Measurements from ENCODE around the gene WDR53.

The WDR53 gene

GRCh38 chr3:196547067-196547466 is 21.3 kb downstream of the WDR53 start:
- TF ChIP-seq CTCF (conservative IDR thresholded peaks at IDR 0.05; ENCODE audit: low read length) = no peak
- H3K4me3 ChIP-seq (ENCODE audit: low read length) = no peak overlapping the region
- no peak for DNase-seq (ENCODE audit: low read depth)

GRCh38 chr3:196546537-196546936 is 21.8 kb downstream of the WDR53 start:
- no peak for TF ChIP-seq CTCF (conservative IDR thresholded peaks at IDR 0.05; ENCODE audit: low read length)
- no peak for DNase-seq (ENCODE audit: low read depth)
- no peak overlapping the region for H3K4me3 ChIP-seq (ENCODE audit: low read length)

- TF ChIP-seq CTCF (conservative IDR thresholded peaks at IDR 0.05; ENCODE audit: low read length) = no peak
- no peak overlapping the region for H3K4me3 ChIP-seq (ENCODE audit: low read length)
Measured at GRCh38 chr3:196544491-196544992, 23.8 kb downstream of the WDR53 start.

GRCh38 chr3:196541684-196542445 is 26.5 kb downstream of the WDR53 start:
- TF ChIP-seq CTCF (conservative IDR thresholded peaks at IDR 0.05; ENCODE audit: low read length) = no peak
- no peak overlapping the region for H3K4me3 ChIP-seq (ENCODE audit: low read length)
- DNase-seq (ENCODE audit: low read depth) = no peak

More at GRCh38 chr3:196544491-196544992, 23.8 kb downstream of the WDR53 start:
- no peak for DNase-seq (ENCODE audit: low read depth)

- no peak overlapping the region for H3K4me3 ChIP-seq (ENCODE audit: low read length)
- peak; percentile 60 for TF ChIP-seq CTCF (conservative IDR thresholded peaks at IDR 0.05; ENCODE audit: low read length)
- DNase-seq (ENCODE audit: low read depth) = no peak
Measured at GRCh38 chr3:196537319-196537984, 30.9 kb downstream of the WDR53 start.

- DNase-seq (ENCODE audit: low read depth) = no peak
Measured at GRCh38 chr3:196533260-196533681, 35.1 kb downstream of the WDR53 start.

More at GRCh38 chr3:196533260-196533681, 35.1 kb downstream of the WDR53 start:
- H3K4me3 ChIP-seq (ENCODE audit: low read length) = no peak overlapping the region
- TF ChIP-seq CTCF (conservative IDR thresholded peaks at IDR 0.05; ENCODE audit: low read length) = no peak
